HG03139 (cell line): Measurements from ENCODE around the gene ARPC5L.
"Not testable (repeated sequence)": the region's sequence is repeated elsewhere in the genome, so short reads cannot be mapped to it uniquely, and the experiment has no call there.

ENCODE experiments used
- ATAC-seq: cut with Tn5 transposase; IDR thresholded peaks from one replicate; pipeline ENCODE4 v1.9.1; 2021; ENCODE audit not compliant: unreplicated experiment

Gene ARPC5L

DNA sequence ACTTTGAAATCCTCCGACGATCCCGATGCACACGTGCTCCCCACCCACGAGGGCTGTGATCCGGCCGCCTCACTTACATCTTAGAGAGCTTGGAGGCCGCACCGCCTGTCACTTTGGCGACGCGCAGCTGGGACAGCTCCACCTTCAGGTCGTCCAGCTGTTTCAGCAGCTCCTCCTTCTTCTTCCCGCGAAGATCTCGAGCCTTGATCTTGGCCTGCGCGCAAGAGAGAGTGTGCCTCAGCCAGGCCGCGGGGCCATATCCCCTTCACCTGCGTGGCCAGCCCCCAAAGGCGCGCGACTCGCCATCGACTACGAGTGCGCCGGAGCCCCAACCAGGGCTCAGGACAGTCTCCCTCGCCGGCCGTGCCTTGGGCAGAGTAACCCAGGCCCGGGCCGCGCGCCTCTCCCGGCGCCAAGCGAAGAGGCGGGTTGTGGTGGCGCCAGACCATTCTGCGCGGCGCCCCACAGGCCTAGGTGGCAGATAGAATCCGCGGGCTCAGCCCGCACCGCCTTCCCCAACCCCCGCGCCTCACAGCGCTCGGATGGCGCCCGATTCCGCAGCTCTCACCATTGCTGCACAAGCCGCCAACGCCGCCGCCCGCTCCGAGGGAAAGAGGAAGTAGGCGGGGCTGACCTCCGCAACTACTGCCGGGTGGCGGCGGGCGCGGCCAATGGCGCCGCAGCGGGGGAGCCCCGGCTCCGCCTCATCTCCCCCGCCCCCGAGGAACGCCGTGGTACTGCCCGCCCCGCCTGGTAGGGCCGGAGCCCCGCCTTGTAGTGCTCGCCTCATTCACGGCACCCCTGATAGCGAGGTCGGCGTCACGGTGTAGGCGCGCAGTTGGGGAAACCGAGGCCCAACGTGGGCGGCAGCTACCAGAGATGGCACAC is at the start of gene ARPC5L, which contains the start of gene RPL35:
TSS of gene ARPC5L (plus strand) at position 789 of the 888 bp plus-strand sequence. CDS start 7,161 bp downstream, outside the sequence.
TSS of gene RPL35 (minus strand) at position 616 of the 888 bp plus-strand sequence. CDS start at position 571, 45 bp downstream.
- peak; percentile 78 for ATAC-seq

DNA sequence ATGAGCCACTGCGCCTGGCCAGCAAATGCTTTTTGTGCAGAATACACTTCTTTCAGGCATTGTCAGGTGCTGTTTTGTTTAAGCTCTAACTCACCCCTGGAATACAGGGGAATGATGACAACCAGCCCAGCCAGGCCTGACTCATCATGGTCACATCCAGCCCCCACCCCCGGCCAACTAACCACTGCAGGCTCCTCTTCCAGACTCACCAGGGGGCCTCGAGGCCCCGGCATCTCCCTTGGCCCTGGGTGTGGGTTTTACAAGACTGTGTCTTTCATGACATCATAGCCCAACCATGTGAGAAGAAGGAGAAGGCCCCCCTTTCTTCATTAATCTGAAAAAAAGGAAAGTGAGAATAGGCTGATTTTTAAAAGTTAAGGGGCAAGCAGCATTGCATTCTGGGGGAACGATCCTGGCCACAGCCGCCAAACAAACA is 49.5 kb upstream of the ARPC5L start:
- ATAC-seq, result no peak

DNA sequence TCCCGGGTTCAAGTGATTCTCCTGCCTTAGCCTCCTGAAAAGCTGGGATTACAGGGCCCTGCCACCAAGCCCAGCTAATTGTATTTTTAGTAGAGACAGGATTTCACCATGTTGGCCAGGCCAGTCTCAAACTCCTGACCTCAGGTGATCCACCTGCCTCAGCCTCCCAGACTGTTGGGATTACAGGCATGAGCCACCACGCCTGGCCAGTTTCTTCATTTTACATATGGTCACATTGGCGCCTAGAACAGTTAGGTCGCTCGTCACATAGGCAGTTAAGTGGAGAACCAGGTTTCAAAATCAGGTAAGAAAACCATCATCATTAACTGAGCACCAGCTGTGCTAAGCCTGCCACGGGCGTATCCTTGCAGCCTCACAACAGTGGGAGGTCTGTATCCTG is 48.9 kb upstream of the ARPC5L start:
- no peak for ATAC-seq

DNA sequence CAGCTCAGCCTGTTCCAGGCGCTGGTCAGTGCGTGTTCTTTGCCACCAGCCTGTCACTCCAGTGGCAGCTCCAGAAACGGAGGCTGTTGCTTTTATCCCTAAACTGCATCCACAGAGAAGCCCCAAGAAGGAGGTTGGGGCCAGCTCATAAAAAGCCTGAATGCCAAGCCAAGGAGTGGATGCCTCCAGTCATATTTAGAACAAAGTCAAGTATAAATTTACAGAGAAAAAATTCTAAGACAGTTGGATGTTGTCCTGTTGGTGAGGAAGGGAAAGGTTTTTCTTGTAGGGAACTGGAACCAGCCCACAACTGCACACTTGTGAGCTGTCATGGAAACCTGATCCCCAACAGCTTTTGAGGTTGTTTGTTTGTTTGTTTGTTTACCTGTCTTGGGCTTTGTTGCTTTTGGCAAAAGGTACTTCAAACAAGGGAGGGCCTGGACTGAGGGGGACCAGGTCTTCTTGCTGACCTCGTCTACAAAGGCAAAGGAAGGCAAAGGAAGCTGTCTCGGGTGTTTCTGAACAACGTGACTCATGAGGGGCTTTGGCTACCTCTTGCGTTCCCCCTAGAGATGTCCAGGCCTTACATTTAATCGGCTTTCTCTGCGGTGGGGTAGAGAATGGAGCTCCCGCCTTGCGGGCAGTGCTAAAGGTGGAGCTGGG is 48.3 kb upstream of the ARPC5L start:
- no peak for ATAC-seq

GRCh38 chr9:124814164-124814535 is 47.8 kb upstream of the ARPC5L start:
- no peak for ATAC-seq

DNA sequence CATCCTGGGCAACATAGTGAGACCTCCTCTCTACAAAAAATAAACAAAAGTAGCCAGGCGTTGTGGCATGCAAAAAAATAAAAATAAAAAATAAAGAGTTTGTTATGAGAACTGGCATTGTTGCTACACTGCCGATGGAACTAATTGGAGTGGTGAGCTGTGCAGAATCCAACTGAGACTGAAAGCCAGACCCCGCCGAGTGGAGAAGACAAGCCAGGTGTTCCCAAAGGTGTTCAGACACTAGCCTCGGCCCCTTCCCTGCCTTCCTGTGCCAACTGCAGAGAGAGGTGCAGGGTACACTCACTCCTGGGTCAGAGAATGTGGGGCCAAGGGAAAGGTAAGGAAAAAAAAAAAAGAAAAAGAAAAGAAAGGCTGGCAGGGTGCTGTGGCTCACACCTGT is 46.3 kb upstream of the ARPC5L start:
- no peak for ATAC-seq

GRCh38 chr9:124818431-124819281 is 43.3 kb upstream of the ARPC5L start:
- no peak for ATAC-seq

DNA sequence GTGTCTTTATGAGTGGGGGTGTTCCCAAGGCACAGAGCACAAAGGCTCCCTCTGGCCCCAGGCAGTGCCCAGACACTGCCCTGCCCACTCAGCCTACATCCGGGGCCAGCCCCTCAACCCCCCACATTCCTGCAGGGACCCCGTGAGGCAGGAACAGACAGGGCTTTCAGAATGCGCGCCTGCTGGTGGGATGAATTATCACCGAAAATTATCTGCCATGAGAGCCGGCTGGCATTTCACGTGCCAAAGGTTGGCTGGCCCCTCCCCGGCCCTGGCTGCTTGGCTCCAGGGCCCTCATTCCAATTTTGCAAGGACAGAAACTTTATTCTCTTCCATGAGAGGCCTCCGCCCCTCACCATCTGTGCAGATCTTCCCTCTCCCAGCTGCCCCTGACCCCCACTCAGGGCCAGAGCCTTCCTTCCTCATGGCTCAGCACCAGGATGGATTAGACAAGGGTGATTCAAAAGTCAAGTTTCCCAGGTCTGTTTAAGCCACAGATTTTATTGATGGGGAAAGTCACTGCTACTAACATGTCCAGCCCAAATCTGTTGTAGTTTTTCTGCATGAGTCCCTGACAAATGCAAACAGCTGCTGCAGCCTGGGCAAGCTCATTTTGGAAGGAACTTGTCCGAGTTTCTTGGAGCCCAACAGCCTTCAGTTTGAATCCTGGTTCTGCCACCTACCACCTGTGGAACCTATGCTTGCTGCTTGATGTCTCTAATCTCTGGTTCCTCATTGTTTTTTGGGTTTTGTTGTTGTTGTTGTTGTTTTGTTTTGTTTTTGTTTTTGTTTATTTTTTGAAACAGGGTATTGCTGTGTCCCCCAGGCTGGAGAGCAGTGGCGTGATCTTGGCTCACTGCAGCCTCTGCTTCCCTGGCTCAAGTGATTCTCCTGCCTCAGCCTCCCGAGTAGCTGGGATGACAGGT is 41.0 kb upstream of the ARPC5L start:
- no peak for ATAC-seq

DNA sequence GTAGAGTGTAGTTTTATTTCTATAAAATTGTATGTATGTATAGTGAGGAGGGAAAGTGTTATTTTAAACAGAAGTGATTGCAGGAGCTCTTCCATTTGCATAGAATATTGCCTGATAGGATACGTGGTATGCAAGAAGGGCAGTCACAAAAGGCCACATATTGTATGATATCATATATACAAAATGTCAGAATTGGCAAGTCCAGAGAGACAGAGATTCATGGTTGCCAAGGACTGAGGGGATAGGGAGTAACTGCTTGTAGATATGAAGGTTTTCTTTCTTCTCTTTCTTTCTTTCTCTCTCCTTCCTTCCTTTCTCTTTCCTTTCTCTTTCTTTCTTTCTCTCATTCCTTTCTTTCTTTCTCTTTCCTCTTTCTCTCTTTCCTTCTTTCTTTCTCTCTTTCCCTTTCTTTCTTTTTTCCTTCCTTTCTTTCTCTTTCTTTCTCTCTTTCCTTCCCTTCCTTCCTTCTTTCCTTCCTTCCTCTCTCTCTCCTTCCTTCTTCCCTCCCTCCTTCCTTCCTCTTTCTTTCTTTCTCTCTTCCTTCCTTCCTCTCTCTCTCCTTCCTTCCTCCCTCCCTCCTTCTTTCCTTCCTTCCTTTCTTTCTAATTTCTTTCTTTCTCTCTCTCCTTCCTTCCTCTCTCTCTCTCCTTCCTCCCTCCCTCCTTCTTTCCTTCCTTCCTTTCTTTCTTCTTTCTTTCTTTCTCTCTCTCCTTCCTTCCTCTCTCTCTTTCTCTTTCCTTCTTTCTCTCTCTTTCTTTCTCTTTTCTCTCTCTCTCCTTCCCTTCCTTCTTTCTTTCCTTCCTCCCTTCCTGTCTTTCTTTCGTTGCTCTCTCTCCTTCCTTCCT is 33.2 kb upstream of the ARPC5L start:
- ATAC-seq, result no peak

- no peak for ATAC-seq
Measured at GRCh38 chr9:124829334-124829669, 32.6 kb upstream of the ARPC5L start.

DNA sequence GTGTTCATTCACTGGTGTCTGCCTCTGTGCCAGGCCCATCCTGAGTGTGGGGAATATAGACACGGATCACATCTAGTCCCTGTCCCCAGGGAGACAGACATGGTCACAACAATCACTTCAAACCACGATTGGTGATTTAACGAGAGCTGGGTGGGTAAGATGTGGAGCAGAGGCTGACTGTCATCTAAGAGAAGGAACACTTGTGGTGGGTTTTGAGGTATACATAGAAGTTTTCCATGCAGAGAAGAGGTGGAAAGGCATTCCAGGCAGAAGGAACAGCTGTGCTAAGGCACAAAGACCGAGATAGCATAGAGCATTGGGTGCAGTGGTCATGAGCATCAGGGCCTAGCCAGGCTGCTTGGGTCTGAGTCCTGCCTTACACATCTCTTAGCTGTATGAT is 31.3 kb upstream of the ARPC5L start:
- no peak for ATAC-seq

DNA sequence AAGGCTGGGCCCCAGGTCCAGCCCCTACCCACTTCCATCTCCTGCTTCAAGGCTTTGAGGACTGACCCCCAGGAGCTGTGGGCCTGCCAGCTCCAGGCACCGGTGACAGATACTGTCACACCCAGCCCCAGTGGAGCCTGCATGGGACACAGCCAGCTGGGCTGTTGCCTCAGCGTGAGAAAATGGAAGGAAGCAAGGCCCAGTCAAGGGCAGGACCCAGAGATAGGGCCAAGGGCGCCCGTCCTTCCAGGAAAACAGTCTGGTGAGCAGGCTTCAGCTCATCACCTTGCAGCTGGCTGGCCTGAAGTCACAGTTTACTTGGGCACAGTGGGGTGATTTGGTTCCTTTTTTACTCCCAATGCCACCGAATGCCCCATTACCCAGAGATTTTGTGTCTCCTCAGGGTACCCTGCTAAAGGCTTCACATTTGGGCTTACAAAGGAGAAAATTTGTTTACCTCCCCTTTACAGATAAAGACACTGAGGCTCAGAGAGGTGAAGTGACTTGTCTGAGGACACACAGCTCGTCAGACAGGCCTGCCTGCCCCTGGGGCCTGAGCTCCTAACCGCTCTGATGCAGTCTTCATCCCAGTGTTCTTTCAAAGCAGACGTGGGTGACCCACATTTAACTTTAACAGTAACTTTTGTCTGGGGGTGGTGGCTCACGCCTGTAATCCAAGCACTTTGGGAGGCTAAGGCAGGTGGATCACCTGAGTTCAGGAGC is 30.1 kb upstream of the ARPC5L start:
- no peak for ATAC-seq

- ATAC-seq, result no peak
Measured at GRCh38 chr9:124834591-124834990, 27.3 kb upstream of the ARPC5L start.

DNA sequence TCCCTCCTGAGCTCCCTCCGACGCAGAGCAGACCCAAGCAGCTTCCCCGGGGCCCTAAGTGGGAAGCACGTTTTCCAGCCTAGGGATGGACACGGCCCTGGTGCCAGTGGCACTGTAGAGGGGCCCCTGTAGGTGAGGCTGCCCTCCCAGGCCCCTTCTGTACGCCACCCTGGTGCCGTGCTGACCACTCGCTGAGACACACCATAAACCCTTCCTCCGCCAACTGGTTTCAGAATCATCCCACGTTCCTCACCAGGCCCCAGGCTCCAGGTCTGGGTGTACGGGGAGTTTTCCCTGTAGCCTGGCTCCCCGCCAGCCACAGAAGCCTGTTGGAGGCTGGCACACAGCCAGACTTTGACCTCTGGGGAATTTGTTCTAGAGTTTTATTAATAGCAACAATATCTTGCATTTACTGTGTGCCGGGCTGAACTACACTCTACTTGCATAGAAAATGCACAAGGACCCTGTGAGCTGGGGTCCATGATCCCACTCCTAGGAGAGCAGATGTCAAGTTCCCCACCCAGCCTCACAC is 26.8 kb upstream of the ARPC5L start:
- ATAC-seq, result no peak

- ATAC-seq, result not testable (repeated sequence)
Measured at GRCh38 chr9:124838132-124838531, 23.8 kb upstream of the ARPC5L start.

- not testable (repeated sequence) for ATAC-seq
Measured at GRCh38 chr9:124838567-124839275, 23.2 kb upstream of the ARPC5L start.

DNA sequence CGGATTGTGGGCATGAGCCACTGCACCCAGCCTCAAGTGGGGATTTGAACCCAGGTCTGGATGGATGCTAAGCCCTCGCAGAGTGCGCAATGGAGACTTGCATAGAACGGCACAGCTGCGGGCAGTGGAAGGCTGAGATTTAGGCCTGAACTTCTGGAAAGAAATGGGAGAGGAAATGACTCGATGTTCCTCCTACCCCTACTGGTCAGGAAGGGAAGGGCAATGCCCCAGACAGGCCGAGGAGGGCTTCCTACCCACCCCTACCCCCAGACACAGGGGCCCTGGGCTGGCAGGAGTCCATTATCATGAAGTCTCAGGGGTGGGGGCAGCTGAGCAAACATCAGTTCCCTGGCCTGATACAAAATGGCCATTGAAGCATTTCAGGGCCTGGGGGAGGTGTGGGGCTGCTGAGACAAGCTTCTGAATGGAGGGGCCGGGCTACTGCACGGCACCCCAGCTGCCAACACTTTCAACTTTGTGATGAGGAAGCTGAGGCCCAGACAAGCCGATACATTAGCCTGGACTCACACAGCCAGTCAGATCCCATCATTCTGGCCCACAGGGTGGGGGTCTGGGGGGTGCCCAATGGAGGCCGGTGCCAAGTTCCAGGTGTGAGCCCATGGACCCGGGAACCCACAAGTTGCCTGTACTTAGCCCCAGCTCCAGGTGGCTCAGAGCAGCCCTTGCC is 22.2 kb upstream of the ARPC5L start:
- no peak for ATAC-seq
